Thyroid gland (tissue), 4 donors: ENCODE data around the gene YJEFN3. TPM values are rescaled to one million over a fixed set of nuclear protein-coding genes. Genes with fewer than 3 reads are reported as not detected.

ENCODE experiments used
- DNase-seq, 2 donors: peaks; one replicate each; pipeline ENCODE4 v3.0.0-alpha.2; 2019
- H3K27ac ChIP-seq, 3 donors: fragments of 200-600 bp; sonication (generic); 1 replicate in 2 of 3; 2 replicates in 1 of 3; pipeline ENCODE4 v1.5.1; 2016 to 2019; ENCODE audit warnings: mild to moderate bottlenecking in 1 of 3, moderate library complexity in 1 of 3
- H3K27me3 ChIP-seq: fragments of 200-600 bp; sonication (generic); one replicate; pipeline ENCODE4 v1.5.1; 2019
- H3K36me3 ChIP-seq, 2 donors: fragments of 200-600 bp; sonication (generic); one replicate each; pipeline ENCODE4 v1.5.1; 2016 to 2019
- H3K4me1 ChIP-seq, 2 donors: fragments of 200-600 bp; sonication (generic); one replicate each; pipeline ENCODE4 v1.5.1; 2017 to 2019
- H3K4me3 ChIP-seq, 3 donors: fragments of 200-600 bp; sonication (generic); replicated peaks in 1 of 3; 1 replicate in 2 of 3; 2 replicates in 1 of 3; pipeline ENCODE4 v1.5.1; 2016; ENCODE audit warnings: mild to moderate bottlenecking in 1 of 3
- H3K9me3 ChIP-seq: fragments of 200-600 bp; sonication (generic); one replicate; pipeline ENCODE4 v1.5.1; 2017
- POLR2A ChIP-seq, 2 donors: fragments of 450-650 bp; IDR thresholded peaks; one replicate each; pipeline ENCODE4 v1.6.1; 2017; ENCODE audit warnings: antibody characterized with exemption in 2 of 2, mild to moderate bottlenecking in 2 of 2, moderate library complexity in 1 of 2
- WGBS, 2 donors: methylation state at CpG; one replicate each; pipeline ENCODE4 v1.1.5; 2017; 5-methylcytosine and 5-hydroxymethylcytosine counted together
- intact Hi-C: fragments of 100-400 bp; cut with DNase I; formaldehyde crosslinking; loops from one replicate; pipeline ENCODE4 v1.15.1; 2023
- total RNA-seq, 4 donors: library from RNA; depleted of rRNA; stranded (reverse); fragments of >200 nt; gene quantifications; one replicate each; pipeline ENCODE4 v1.2.3, GENCODE V29; 2016
- TF ChIP-seq, protein P1 (sequence below), 6 experiments: fragments of 200-600 bp in 3 of 6; fragments of 450-650 bp in 3 of 6; sonication (generic) in 3 of 6; IDR thresholded peaks; one replicate each; pipeline ENCODE4 v1.5.1; 2016 to 2019; ENCODE audit warnings: antibody characterized with exemption in 6 of 6, mild to moderate bottlenecking in 2 of 6, inconsistent platforms in 1 of 6, moderate library complexity in 1 of 6

The YJEFN3 gene
- total RNA-seq, 4 donors from 2014 or later = 1.9 to 7.2 (median 2.6) TPM; not detected in 1

DNA sequence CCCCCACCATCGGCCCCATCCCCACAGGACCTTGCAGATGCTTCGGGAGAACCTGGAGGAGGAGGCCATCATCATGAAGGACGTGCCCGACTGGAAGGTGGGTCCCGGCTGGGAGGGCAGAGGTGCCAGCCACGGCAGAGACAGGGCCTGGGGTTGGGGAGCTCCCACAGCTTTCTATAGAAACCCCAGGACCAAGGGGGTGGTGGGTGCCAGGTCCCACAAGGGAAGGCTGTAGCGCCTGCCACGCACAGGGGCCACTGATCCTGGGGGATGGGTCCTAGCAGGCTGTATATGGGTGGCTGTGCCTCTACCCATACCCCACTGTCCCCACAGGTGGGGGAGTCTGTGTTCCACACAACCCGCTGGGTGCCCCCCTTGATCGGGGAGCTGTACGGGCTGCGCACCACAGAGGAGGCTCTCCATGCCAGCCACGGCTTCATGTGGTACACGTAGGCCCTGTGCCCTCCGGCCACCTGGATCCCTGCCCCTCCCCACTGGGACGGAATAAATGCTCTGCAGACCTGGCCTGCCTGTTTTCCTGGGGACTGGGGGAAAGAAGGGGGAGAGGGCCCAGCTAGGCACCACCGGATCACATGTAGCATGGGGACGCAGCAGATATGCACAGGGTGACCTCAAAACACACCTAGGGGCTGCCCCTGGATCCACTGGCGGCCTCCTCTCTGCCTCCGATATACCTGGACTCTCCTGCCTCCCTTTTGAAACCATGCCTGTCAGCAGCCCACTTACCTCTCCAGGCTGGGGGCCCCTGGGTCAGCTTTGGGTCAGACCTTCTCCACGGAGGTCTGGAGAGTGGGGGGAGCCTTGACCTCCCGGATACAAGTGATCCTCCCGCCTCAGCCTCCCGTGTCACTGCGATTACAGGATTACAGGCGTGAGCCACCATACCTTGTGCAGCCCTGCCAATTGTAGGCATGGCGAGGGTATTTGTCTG lies 761 bp upstream of the YJEFN3 start:
- Histone ChIP-seq H3K4me1 (peaks cover 20 to 31% of the 10 kb centered on the region in 2 donors), H3K9me3 (no peaks in the 10 kb centered on the region), H3K27ac (no peak overlapping the region), H3K27me3 (no peaks in the 10 kb centered on the region), H3K4me3 (no peak overlapping the region), H3K36me3 (peaks cover 7% of the 10 kb centered on the region in 2 donors)
- TF ChIP-seq, protein P1, sequence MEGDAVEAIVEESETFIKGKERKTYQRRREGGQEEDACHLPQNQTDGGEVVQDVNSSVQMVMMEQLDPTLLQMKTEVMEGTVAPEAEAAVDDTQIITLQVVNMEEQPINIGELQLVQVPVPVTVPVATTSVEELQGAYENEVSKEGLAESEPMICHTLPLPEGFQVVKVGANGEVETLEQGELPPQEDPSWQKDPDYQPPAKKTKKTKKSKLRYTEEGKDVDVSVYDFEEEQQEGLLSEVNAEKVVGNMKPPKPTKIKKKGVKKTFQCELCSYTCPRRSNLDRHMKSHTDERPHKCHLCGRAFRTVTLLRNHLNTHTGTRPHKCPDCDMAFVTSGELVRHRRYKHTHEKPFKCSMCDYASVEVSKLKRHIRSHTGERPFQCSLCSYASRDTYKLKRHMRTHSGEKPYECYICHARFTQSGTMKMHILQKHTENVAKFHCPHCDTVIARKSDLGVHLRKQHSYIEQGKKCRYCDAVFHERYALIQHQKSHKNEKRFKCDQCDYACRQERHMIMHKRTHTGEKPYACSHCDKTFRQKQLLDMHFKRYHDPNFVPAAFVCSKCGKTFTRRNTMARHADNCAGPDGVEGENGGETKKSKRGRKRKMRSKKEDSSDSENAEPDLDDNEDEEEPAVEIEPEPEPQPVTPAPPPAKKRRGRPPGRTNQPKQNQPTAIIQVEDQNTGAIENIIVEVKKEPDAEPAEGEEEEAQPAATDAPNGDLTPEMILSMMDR (IDR thresholded peaks at IDR 0.05) = no peak
- TF ChIP-seq POLR2A (IDR thresholded peaks at IDR 0.05) = no peak
- WGBS, 2 donors = 94 to 96% methylated on average over 14 to 25 of the region's 27 CpGs
- intact Hi-C loops = no loop called here
- DNase-seq = no peak

DNA sequence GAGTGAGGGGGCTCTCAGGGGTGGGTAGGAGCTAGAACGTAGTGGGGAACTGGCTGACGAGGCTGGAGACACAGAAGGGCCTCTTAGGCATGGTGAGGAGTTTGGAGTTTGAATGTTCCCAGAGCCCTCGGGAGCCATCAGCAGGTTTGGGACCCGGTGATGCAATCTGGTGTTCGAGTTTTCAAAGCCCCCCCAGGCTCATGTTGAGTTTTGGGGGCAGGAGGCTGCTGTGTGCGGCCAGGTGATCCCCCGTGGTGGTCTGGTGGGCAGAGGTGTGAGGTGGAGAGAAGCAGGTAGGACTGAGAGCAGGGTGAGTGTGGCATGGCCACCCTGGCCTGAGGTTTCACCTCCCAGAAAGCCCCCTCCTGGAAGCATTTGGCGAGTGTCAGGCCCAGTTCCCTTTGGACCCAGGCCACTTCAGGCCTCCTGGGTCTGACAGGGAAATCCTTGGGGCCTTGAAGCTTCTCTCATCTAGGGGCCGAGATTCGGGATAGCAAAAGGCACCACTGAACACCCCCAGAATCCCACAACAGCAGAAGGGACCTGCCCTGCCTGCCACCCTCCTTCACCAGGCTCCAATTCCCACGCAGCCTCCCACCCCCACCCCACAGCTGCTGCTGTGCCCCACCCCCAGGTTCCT lies 1.2 kb downstream of the YJEFN3 start:
- TF ChIP-seq, protein P1 (IDR thresholded peaks at IDR 0.05) = no peak
- TF ChIP-seq POLR2A (IDR thresholded peaks at IDR 0.05) = no peak
- intact Hi-C loops = no loop called here
- H3K36me3 ChIP-seq = peaks cover 4 to 7% of the 10 kb centered on the region in 2 donors
- 76 to 79% methylated on average over 7 to 11 of the region's 11 CpGs for WGBS, 2 donors
- H3K27me3 ChIP-seq = no peaks in the 10 kb centered on the region
- no peak for DNase-seq
- H3K4me1 ChIP-seq = peaks cover 20 to 31% of the 10 kb centered on the region in 2 donors
- no peak overlapping the region for H3K4me3 ChIP-seq
- no peak overlapping the region for H3K27ac ChIP-seq
- H3K9me3 ChIP-seq = no peaks in the 10 kb centered on the region

DNA sequence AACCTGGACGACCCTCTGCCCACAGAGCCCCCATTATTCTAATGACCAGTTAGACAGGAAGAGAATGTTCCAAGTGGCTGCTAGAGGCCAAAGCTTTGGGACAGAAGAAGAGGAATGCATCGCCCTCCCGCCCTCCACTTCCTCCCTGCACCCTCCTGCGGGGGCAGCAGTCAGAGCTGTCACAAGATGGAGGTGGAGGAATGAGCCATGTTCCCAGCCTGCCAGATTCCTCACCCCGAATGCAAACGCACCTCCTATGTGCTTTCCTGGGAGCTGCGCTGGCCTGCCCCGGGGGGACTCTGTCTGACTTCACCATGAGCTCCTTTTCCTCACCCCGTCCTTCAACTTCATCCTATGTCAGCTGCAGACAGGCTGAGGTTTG lies 1.7 kb downstream of the YJEFN3 start:
- Histone ChIP-seq H3K27ac (no peak overlapping the region), H3K36me3 (peaks cover 4 to 7% of the 10 kb centered on the region in 2 donors), H3K4me3 (no peak overlapping the region), H3K27me3 (no peaks in the 10 kb centered on the region), H3K9me3 (no peaks in the 10 kb centered on the region), H3K4me1 (peaks cover 17 to 26% of the 10 kb centered on the region in 2 donors)
- intact Hi-C loops = no loop called here
- 64% methylated on average over 9 of the region's 9 CpGs for WGBS, 2 donors
- TF ChIP-seq, protein P1 (IDR thresholded peaks at IDR 0.05) = no peak
- TF ChIP-seq POLR2A (IDR thresholded peaks at IDR 0.05) = no peak
- DNase-seq = no peak

GRCh38 chr19:19530889-19531288 lies 2.2 kb downstream of the YJEFN3 start:
- 85 to 87% methylated on average over 4 of the region's 4 CpGs for WGBS, 2 donors
- Histone ChIP-seq H3K4me3 (no peak overlapping the region), H3K27ac (no peak overlapping the region), H3K27me3 (no peaks in the 10 kb centered on the region), H3K9me3 (no peaks in the 10 kb centered on the region), H3K36me3 (peaks cover 4 to 7% of the 10 kb centered on the region in 2 donors), H3K4me1 (peaks cover 12 to 21% of the 10 kb centered on the region in 2 donors)
- intact Hi-C loops = no loop called here
- DNase-seq = no peak
- TF ChIP-seq, protein P1 (IDR thresholded peaks at IDR 0.05) = no peak
- no peak for TF ChIP-seq POLR2A (IDR thresholded peaks at IDR 0.05)
